Mesodermal cell (in vitro differentiated cells): Measurements from ENCODE around the gene FAM131C.
"Not testable (repeated sequence)": the region's sequence is repeated elsewhere in the genome, so short reads cannot be mapped to it uniquely, and the experiment has no call there.

Source experiments
- H3K27ac ChIP-seq: 2 replicates; pipeline ENCODE4 v1.7.0; 2013; ENCODE audit warnings: mild to moderate bottlenecking, low read depth, low read length, moderate library complexity; ENCODE audit not compliant: severe bottlenecking
- H3K36me3 ChIP-seq: 2 replicates; pipeline ENCODE4 v1.7.1; 2013; ENCODE audit warnings: mild to moderate bottlenecking, low read length, moderate library complexity; ENCODE audit not compliant: control insufficient read depth, insufficient read depth
- H3K4me1 ChIP-seq: one replicate; pipeline ENCODE4 v1.7.1; 2013; ENCODE audit warnings: mild to moderate bottlenecking, low read length; ENCODE audit not compliant: insufficient read depth, control insufficient read depth, poor library complexity, severe bottlenecking
- H3K4me3 ChIP-seq: 2 replicates; pipeline ENCODE4 v1.7.0; 2013; ENCODE audit warnings: low read length, control low read depth, mild to moderate bottlenecking; ENCODE audit not compliant: insufficient read depth, poor library complexity, severe bottlenecking; ENCODE audit errors: extremely low read depth
- H3K9me3 ChIP-seq: 2 replicates; pipeline ENCODE4 v1.7.1; 2013; ENCODE audit warnings: mild to moderate bottlenecking, low read length, moderate library complexity; ENCODE audit not compliant: control insufficient read depth
- WGBS, 2 experiments: methylation state at CpG; one replicate each; pipeline ENCODE4 v1.1.5; 2013; ENCODE audit warnings: missing lambda C conversion rate in 2 of 2; ENCODE audit not compliant: insufficient coverage in 2 of 2; 5-methylcytosine and 5-hydroxymethylcytosine counted together

FAM131C gene

GRCh38 chr1:16020878-16021277, 52.6 kb downstream of the FAM131C start:
- not testable (repeated sequence) for H3K27ac ChIP-seq, H3K36me3 ChIP-seq, H3K4me3 ChIP-seq, H3K9me3 ChIP-seq
- peaks cover 50% of the 10 kb centered on the region for H3K4me1 ChIP-seq
- 80% methylated on average over 1 of the region's 9 CpGs; no CpG with 5 or more reads in 1 of the 2 experiments for WGBS, 2 experiments

- Histone ChIP-seq H3K36me3 (no peaks in the 10 kb centered on the region), H3K4me1 (peaks cover 51% of the 10 kb centered on the region), H3K4me3 (no peak overlapping the region), H3K27ac (no peak overlapping the region), H3K9me3 (no peaks in the 10 kb centered on the region)
- 95 to 100% methylated on average over 2 to 3 of the region's 6 CpGs for WGBS, 2 experiments
Observed at GRCh38 chr1:16020325-16020724, 53.1 kb downstream of the FAM131C start.

- WGBS, 2 experiments: 46 to 63% methylated on average over 7 of the region's 9 CpGs
- H3K4me3 ChIP-seq: no peak overlapping the region
- H3K36me3 ChIP-seq: no peaks in the 10 kb centered on the region
- no peaks in the 10 kb centered on the region for H3K9me3 ChIP-seq
- H3K27ac ChIP-seq: peak overlapping the region; percentile 64
- H3K4me1 ChIP-seq: peaks cover 52% of the 10 kb centered on the region
Observed at GRCh38 chr1:16019644-16020277, 53.7 kb downstream of the FAM131C start.

- Histone ChIP-seq H3K4me1 (peaks cover 59% of the 10 kb centered on the region), H3K27ac (peak overlapping the region; percentile 93), H3K9me3 (no peaks in the 10 kb centered on the region), H3K4me3 (no peak overlapping the region), H3K36me3 (no peaks in the 10 kb centered on the region)
- 90 to 95% methylated on average over 16 to 22 of the region's 23 CpGs for WGBS, 2 experiments
Observed at GRCh38 chr1:16018749-16019643, 54.5 kb downstream of the FAM131C start.

- WGBS, 2 experiments: 60% methylated on average over 2 of the region's 4 CpGs; no CpG with 5 or more reads in 1 of the 2 experiments
- H3K27ac ChIP-seq: peak overlapping the region; percentile 93
- no peaks in the 10 kb centered on the region for H3K9me3 ChIP-seq
- no peak overlapping the region for H3K4me3 ChIP-seq
- H3K36me3 ChIP-seq: no peaks in the 10 kb centered on the region
- H3K4me1 ChIP-seq: peaks cover 66% of the 10 kb centered on the region
Observed at GRCh38 chr1:16018308-16018707, 55.1 kb downstream of the FAM131C start.

GRCh38 chr1:16017461-16018303, 55.8 kb downstream of the FAM131C start, which contains the start of gene HSPB7:
HSPB7 (minus strand) TSS chr1:16018043; CDS start chr1:16017963, 80 bp downstream.
- Histone ChIP-seq H3K4me3 (no peak within 1 kb of the TSS), H3K36me3 (no peaks in the 10 kb centered on the region), H3K4me1 (peaks cover 66% of the 10 kb centered on the region), H3K27ac (peak within 1 kb of the TSS; percentile 93), H3K9me3 (no peaks in the 10 kb centered on the region)
- WGBS, 2 experiments: 61 to 63% methylated on average over 28 to 33 of the region's 37 CpGs

GRCh38 chr1:16017076-16017460, 56.4 kb downstream of the FAM131C start:
- no peak overlapping the region for H3K4me3 ChIP-seq
- H3K36me3 ChIP-seq: no peaks in the 10 kb centered on the region
- 92 to 93% methylated on average over 3 to 8 of the region's 10 CpGs for WGBS, 2 experiments
- no peaks in the 10 kb centered on the region for H3K9me3 ChIP-seq
- peak overlapping the region; percentile 93 for H3K27ac ChIP-seq
- peaks cover 72% of the 10 kb centered on the region for H3K4me1 ChIP-seq

GRCh38 chr1:16015960-16016901, 57.2 kb downstream of the FAM131C start:
- Histone ChIP-seq H3K4me1 (peaks cover 72% of the 10 kb centered on the region), H3K36me3 (no peaks in the 10 kb centered on the region), H3K9me3 (no peaks in the 10 kb centered on the region), H3K4me3 (no peak overlapping the region), H3K27ac (no peak overlapping the region)
- 90 to 93% methylated on average over 10 to 21 of the region's 23 CpGs for WGBS, 2 experiments

- 95 to 99% methylated on average over 23 to 25 of the region's 25 CpGs for WGBS, 2 experiments
- Histone ChIP-seq H3K9me3 (no peaks in the 10 kb centered on the region), H3K27ac (no peak overlapping the region), H3K4me1 (peaks cover 69% of the 10 kb centered on the region), H3K36me3 (no peaks in the 10 kb centered on the region), H3K4me3 (no peak overlapping the region)
Observed at GRCh38 chr1:16015491-16015890, 58.0 kb downstream of the FAM131C start.
